GM18909 (cell line): ENCODE data around the gene ADAMTS17.
A peak's percentile ranks its signal among the peaks of the same experiment; 100 is the strongest.
"Not testable (repeated sequence)": the region's sequence is repeated elsewhere in the genome, so short reads cannot be mapped to it uniquely, and the experiment has no call there.

Experiments
- ATAC-seq: cut with Tn5 transposase; IDR thresholded peaks from one replicate; pipeline ENCODE4 v1.9.1; 2021; ENCODE audit warnings: mild to moderate bottlenecking; ENCODE audit not compliant: unreplicated experiment, poor library complexity

ADAMTS17 gene

DNA sequence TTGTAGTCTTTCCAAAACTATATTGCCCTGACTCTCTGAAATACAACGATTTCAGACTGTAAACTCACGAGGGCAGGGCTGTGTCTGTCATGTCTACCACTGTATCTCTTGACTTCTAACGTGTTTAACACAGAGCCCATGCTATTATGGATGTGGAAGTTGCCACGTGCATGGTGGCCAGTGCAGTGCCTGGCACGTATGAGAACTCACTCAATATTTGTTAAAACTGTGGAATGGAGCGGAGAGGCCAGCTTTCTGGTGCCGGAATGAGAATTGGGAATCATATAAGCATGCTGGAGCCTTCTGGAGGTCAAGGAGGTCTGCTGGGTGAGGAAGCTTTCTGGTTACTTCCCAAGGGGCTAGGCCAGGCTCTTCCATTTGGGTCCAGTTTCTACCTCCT is 387.9 kb downstream of the ADAMTS17 start:
- ATAC-seq: no peak

DNA sequence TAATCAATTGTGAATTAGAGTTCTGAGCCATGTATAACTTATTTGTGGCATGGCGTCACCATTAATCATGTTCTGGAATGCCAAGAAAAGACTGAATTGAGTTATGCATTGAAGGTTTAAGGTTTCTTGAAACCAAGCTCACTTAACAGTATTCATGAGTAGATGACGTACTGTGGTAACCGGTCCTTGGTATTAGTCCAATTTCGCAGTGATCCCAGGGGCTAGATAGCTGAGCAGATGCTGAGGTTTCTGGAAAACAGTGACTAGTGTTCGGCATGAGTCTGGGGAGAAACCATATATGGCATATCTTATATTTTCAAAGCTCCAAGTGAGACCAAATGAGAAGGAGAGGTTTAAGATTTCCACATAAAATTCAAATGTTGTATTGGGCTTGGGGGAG is 390.3 kb downstream of the ADAMTS17 start:
- no peak for ATAC-seq

DNA sequence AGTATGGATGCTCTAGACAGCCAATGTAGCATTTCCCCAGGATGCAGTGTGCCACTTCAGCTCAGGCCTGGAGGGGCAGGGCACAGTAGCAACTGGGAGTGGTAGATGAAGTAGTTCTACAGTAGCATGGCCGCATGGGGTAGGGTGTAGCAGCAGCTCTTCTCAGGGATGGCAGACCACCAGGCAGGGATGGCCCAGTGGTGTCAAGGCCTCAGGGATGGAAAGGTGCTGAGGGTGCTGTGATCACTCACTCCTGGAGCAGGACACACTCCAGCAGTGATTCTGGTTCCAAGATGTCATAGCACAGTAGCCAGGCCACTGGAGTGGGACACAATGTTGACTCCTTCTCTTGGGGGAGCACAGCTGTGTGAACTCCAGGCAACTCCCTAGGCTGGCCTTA is 397.6 kb downstream of the ADAMTS17 start:
- ATAC-seq: no peak

GRCh38 chr15:99943466-99943865 is 398.3 kb downstream of the ADAMTS17 start:
- no peak for ATAC-seq

DNA sequence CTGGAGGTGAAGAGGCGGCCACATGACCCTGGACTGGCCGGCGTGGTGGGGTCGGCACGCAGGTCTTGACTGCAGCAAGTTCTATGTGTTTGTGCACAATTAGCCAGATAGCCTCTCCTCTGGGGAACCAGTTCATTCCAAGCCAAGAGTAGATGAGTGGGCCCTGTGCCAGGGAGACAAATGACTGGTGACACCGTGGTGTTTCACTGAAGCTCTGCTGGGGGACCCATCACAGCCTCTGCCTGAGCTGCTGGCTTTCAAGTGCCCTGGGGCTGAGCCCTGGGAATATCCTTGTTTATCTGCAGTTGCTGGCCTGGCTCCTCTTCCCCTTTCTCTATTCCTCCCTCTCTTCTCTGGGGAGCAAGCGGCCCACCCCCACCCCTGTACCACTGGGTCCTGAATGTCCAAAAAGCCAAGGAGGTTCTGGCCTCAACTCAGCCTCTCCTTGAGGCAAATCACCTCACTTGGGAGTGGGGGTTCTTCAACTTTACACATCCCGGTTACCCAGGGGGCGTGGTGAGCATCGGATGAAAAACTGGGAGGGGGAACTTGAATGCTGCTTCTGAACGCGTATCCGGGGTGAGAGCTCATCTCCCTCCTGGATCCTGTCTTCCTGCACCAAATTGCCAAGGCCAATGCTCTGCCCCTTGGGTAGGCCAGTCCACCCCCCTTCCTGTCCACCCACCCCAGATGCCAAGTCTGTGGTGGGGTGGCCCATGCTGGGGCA is 408.9 kb downstream of the ADAMTS17 start:
- no peak for ATAC-seq

DNA sequence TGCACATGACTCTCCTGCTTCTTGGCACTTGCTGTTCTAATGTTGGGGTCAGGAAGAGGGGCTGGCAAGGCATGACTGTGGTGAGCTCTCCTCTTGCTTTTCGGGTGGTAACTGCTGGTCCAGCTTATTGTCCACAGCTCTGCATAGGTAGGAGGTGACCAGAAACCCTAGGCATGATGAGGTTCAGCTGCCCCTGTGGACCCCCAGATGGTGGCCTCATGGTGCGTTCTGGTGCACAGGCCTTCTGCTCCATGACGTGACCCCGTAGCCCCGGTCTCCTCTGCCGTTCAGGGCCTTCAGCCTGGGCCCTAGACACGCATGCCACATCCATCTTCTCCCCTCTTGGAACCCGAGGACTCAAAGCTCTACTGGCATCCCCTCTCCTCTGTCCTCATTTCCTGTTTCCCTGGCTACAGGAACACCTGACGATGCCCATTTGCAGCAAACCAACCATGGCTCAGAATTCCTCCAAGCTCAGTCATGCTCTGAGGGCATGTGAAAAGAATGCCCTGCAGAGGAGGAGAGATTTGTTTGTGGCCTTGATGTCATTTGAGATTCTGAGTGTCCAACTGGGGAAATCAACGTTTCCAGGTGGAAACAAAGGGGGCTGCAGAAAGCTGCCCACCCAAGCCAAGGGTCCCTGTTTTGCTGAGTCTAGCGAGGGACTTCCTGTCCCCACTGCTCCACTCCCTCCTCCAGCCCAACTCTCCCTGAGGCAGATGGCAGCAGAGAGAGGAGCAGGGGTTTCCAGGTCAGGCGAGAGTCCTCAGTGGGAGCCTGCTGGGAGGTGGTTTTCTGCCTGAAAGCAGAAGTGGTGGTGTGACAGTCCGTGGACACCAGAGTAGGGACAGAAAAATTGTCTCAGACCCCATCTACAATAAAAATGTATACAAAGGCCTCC is 409.8 kb downstream of the ADAMTS17 start:
- ATAC-seq: no peak

DNA sequence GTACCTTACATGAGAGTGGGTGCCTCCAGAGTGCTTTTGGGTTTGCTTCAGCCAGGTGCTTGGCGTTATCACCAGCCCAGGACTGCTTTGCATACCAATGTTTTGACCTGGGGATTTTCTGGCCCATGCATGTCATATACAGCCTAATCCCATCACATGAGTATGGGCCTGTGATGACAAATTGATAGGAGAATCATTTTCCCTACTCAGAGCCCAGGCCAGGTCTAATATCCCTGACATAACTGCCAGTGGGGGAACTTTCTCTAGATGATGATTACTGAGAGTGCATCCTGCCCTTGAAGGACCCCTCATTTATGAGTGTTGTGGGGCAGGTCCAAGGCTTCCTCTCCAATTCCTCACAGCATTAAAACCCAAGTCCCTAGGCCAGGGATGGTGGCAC is 411.1 kb downstream of the ADAMTS17 start:
- no peak for ATAC-seq

DNA sequence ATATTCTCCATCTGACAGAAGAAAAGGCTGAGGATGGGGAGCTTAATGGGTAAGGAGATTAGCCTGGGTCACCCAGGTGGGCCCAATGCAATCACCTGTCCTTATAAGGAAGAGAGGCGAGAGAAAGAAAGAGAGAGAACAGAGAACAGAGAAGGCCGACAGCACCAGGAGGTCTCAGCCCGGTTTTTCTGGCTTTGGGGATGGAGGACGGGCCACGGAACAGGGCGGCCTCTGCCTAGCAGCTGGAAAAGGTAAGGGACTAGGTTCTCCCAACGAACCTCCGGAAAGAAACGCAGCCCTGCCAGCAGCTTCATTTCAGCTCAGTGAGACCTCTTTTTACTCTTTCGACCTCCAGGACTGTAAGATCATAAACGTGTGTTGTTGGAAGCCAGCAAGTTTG is 412.5 kb downstream of the ADAMTS17 start:
- no peak for ATAC-seq

DNA sequence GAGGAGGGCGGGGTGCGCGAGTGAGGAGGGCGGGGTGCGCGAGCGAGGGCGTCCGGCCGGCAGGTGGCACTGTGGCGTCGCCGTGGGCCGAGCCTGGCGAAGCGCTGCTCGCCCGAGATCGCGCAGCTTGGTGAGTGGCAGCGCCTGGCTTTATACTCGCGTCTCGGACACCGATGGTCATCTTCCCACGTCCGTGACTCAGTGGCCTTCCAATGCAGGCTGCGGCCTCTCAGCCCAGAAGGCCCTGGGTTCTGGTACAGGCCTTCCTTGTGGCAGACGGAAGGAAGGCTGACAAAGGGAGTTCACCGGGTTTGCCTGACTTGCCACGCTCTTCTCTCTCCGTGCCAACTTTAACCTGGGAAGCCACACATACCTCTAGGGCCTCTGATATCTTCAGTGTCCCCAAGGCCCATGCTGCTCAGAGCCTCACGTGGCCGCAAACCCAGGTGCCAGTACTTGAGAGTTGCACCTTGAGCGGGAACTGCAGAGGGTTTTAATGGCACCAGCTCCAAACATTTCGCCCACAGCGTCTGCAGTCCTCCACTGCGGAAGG is 413.3 kb downstream of the ADAMTS17 start:
- peak; percentile 93 for ATAC-seq

GRCh38 chr15:99926532-99926931 is 415.2 kb downstream of the ADAMTS17 start:
- ATAC-seq: not testable (repeated sequence)

DNA sequence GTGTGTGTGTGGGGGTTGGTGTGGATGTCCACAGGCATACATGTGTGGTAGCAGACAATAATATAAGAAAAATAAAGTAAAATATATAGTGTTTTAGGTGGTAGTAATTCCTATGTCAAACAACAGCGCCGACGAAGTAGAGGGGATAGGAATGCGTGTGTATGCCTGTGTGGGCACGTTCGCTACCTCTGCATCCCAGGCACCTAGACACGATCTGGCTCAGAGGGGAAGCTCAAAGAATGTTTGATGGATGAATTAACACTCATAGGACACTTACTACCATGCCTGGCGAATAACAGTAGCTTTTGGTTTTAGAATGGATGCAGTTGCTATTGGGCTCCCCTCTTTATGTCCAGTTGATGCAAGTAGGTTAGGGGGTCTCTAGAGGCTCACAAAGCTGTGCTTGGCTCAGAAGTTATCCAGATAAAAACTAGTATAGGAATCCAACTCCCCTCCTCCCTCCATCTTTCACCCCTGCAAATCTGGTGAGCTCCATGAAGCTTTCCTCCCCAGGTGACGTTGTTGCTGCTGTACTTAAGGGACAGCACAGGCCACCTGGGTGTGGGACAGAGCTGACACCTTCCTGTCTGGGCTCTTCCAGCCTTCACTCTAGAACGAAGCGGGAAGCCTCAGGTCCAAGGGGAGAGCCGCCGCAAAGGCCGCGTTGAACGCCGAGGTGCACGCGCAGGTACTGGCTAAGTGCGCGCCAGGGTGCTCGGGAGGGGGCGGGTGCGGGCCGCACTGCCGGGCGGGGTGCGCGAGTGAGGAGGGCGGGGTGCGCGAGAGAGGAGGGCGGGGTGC is 415.9 kb downstream of the ADAMTS17 start:
- ATAC-seq: no peak

- no peak for ATAC-seq
Measured at GRCh38 chr15:99923711-99924110, 418.1 kb downstream of the ADAMTS17 start.
